ENCODE measurements around the gene EYS. TPM values are rescaled to one million over a fixed set of nuclear protein-coding genes. Genes with fewer than 3 reads are reported as not detected.

Gene EYS
- total RNA-seq, 2 donors from 2014 or later = not detected

DNA sequence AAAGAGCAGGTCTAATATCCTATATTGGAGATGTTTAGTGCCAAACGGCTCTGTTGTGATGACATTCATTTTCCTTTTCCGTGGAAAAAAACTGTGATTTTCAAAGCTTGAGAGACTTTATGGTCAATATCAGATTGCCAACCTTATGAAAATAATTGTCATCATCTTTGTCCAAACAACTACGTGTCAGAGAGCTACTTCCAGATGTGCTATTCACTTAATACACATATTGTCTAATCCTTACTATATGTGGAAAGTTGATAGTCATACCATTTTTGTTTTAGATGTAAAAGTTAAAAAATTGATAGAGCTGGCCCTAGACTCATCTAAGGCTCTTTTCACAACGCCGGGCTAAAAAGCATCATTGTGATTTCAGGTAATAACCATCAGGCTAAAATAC lies 1521.4 kb downstream of the EYS start:
- ATAC-seq (replicated peaks in 1 of 2) (no peak), DNase-seq (no peak)
- peaks cover 0 to 1% of the 10 kb centered on the region in 2 donors for H3K36me3 Mint-ChIP-seq (ENCODE audit: insufficient read depth in 2 of 2)
- no peak overlapping the region for H3K27ac Mint-ChIP-seq
- H3K4me3 Mint-ChIP-seq = no peak overlapping the region
- H3K27me3 Mint-ChIP-seq (ENCODE audit: low read depth) = no peaks in the 10 kb centered on the region
- no peaks in the 10 kb centered on the region for H3K4me1 Mint-ChIP-seq (ENCODE audit: low read depth)
- peaks cover 6 to 10% of the 10 kb centered on the region in 2 donors for H3K9me3 Mint-ChIP-seq

GRCh38 chr6:64175296-64175695 lies 1531.7 kb downstream of the EYS start:
- H3K27ac Mint-ChIP-seq = no peak overlapping the region
- peaks cover 0 to 11% of the 10 kb centered on the region in 2 donors for H3K9me3 Mint-ChIP-seq
- ATAC-seq (replicated peaks in 1 of 2) (no peak), DNase-seq (no peak)
- no peak overlapping the region for H3K4me3 Mint-ChIP-seq
- H3K27me3 Mint-ChIP-seq (ENCODE audit: low read depth) = no peaks in the 10 kb centered on the region
- peaks cover 0 to 1% of the 10 kb centered on the region in 2 donors for H3K36me3 Mint-ChIP-seq (ENCODE audit: insufficient read depth in 2 of 2)
- H3K4me1 Mint-ChIP-seq (ENCODE audit: low read depth) = no peaks in the 10 kb centered on the region

DNA sequence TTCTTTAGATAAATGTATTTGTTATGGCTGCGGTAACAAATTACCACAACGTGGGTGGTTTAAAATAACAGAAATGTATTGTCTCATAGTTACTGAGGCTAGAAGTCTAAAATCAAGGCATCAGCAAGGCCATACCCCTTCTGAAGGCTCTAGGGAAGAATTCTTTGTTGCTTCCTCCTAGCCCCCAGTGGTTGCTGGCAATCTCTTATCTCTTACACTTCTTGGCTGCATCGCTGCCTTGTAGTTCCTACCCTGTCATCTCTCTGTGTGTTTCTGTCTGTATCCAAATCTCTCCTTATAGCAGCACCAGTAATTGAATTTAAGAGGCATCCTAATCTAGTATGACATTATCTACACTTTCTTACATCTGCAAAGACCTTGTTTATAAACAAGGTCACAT lies 1536.7 kb downstream of the EYS start:
- no peak overlapping the region for H3K27ac Mint-ChIP-seq
- H3K4me1 Mint-ChIP-seq (ENCODE audit: low read depth) = no peaks in the 10 kb centered on the region
- H3K4me3 Mint-ChIP-seq = no peak overlapping the region
- peaks cover 0 to 9% of the 10 kb centered on the region in 2 donors for H3K9me3 Mint-ChIP-seq
- DNase-seq = no peak
- no peaks in the 10 kb centered on the region for H3K27me3 Mint-ChIP-seq (ENCODE audit: low read depth)
- no peaks in the 10 kb centered on the region for H3K36me3 Mint-ChIP-seq (ENCODE audit: insufficient read depth in 2 of 2)
- ATAC-seq (replicated peaks in 1 of 2) = no peak

- Mint-ChIP-seq H3K9me3 (peaks cover 0 to 2% of the 10 kb centered on the region in 2 donors), H3K4me1 (ENCODE audit: low read depth) (no peaks in the 10 kb centered on the region), H3K27me3 (ENCODE audit: low read depth) (no peaks in the 10 kb centered on the region), H3K27ac (no peak overlapping the region), H3K36me3 (ENCODE audit: insufficient read depth in 2 of 2) (no peaks in the 10 kb centered on the region), H3K4me3 (no peak overlapping the region)
- no peak for DNase-seq
- ATAC-seq (replicated peaks in 1 of 2) = no peak
Observed at GRCh38 chr6:64160486-64160885, 1546.5 kb downstream of the EYS start.

- Mint-ChIP-seq H3K4me1 (ENCODE audit: low read depth) (no peaks in the 10 kb centered on the region), H3K36me3 (ENCODE audit: insufficient read depth in 2 of 2) (no peaks in the 10 kb centered on the region), H3K27ac (no peak overlapping the region), H3K4me3 (no peak overlapping the region), H3K9me3 (peaks cover 0 to 4% of the 10 kb centered on the region in 2 donors), H3K27me3 (ENCODE audit: low read depth) (no peaks in the 10 kb centered on the region)
- no peak for DNase-seq
- no peak for ATAC-seq (replicated peaks in 1 of 2)
Observed at GRCh38 chr6:64155063-64155462, 1552.0 kb downstream of the EYS start.

- no peaks in the 10 kb centered on the region for H3K27me3 Mint-ChIP-seq (ENCODE audit: low read depth)
- no peak overlapping the region for H3K4me3 Mint-ChIP-seq
- DNase-seq = no peak
- no peak overlapping the region for H3K27ac Mint-ChIP-seq
- no peaks in the 10 kb centered on the region for H3K36me3 Mint-ChIP-seq (ENCODE audit: insufficient read depth in 2 of 2)
- no peak for ATAC-seq (replicated peaks in 1 of 2)
- peaks cover 3 to 10% of the 10 kb centered on the region in 2 donors for H3K9me3 Mint-ChIP-seq
- H3K4me1 Mint-ChIP-seq (ENCODE audit: low read depth) = no peaks in the 10 kb centered on the region
Observed at GRCh38 chr6:64146876-64147275, 1560.2 kb downstream of the EYS start.

- H3K27me3 Mint-ChIP-seq (ENCODE audit: low read depth) = no peaks in the 10 kb centered on the region
- H3K4me1 Mint-ChIP-seq (ENCODE audit: low read depth) = no peaks in the 10 kb centered on the region
- no peak overlapping the region for H3K4me3 Mint-ChIP-seq
- H3K27ac Mint-ChIP-seq = no peak overlapping the region
- no peak for DNase-seq
- no peaks in the 10 kb centered on the region for H3K36me3 Mint-ChIP-seq (ENCODE audit: insufficient read depth in 2 of 2)
- H3K9me3 Mint-ChIP-seq = peaks cover 3 to 10% of the 10 kb centered on the region in 2 donors
- ATAC-seq (replicated peaks in 1 of 2) = no peak
Observed at GRCh38 chr6:64146094-64146493, 1560.9 kb downstream of the EYS start.

GRCh38 chr6:64145658-64146057 lies 1561.4 kb downstream of the EYS start:
- H3K4me3 Mint-ChIP-seq = no peak overlapping the region
- no peaks in the 10 kb centered on the region for H3K4me1 Mint-ChIP-seq (ENCODE audit: low read depth)
- H3K36me3 Mint-ChIP-seq (ENCODE audit: insufficient read depth in 2 of 2) = no peaks in the 10 kb centered on the region
- no peaks in the 10 kb centered on the region for H3K27me3 Mint-ChIP-seq (ENCODE audit: low read depth)
- peaks cover 3 to 10% of the 10 kb centered on the region in 2 donors for H3K9me3 Mint-ChIP-seq
- no peak overlapping the region for H3K27ac Mint-ChIP-seq
- ATAC-seq (replicated peaks in 1 of 2) (no peak), DNase-seq (no peak)

GRCh38 chr6:64143101-64143500 lies 1563.9 kb downstream of the EYS start:
- DNase-seq (no peak), ATAC-seq (replicated peaks in 1 of 2) (no peak)
- peaks cover 9 to 10% of the 10 kb centered on the region in 2 donors for H3K9me3 Mint-ChIP-seq
- H3K4me1 Mint-ChIP-seq (ENCODE audit: low read depth) = no peaks in the 10 kb centered on the region
- H3K27ac Mint-ChIP-seq = no peak overlapping the region
- H3K4me3 Mint-ChIP-seq = no peak overlapping the region
- H3K27me3 Mint-ChIP-seq (ENCODE audit: low read depth) = no peaks in the 10 kb centered on the region
- H3K36me3 Mint-ChIP-seq (ENCODE audit: insufficient read depth in 2 of 2) = no peaks in the 10 kb centered on the region

- H3K27ac Mint-ChIP-seq = no peak overlapping the region
- H3K27me3 Mint-ChIP-seq (ENCODE audit: low read depth) = no peaks in the 10 kb centered on the region
- DNase-seq = no peak
- ATAC-seq (replicated peaks in 1 of 2) = no peak
- H3K9me3 Mint-ChIP-seq = peaks cover 9 to 13% of the 10 kb centered on the region in 2 donors
- no peaks in the 10 kb centered on the region for H3K4me1 Mint-ChIP-seq (ENCODE audit: low read depth)
- no peaks in the 10 kb centered on the region for H3K36me3 Mint-ChIP-seq (ENCODE audit: insufficient read depth in 2 of 2)
- H3K4me3 Mint-ChIP-seq = no peak overlapping the region
Observed at GRCh38 chr6:64141680-64142079, 1565.3 kb downstream of the EYS start.

GRCh38 chr6:64128301-64129024 lies 1578.6 kb downstream of the EYS start:
- no peak overlapping the region for H3K27ac Mint-ChIP-seq
- peaks cover 5 to 9% of the 10 kb centered on the region in 2 donors for H3K9me3 Mint-ChIP-seq
- ATAC-seq (replicated peaks in 1 of 2) (no peak), DNase-seq (no peak)
- H3K4me1 Mint-ChIP-seq (ENCODE audit: low read depth) = no peaks in the 10 kb centered on the region
- peaks cover 0 to 2% of the 10 kb centered on the region in 2 donors for H3K36me3 Mint-ChIP-seq (ENCODE audit: insufficient read depth in 2 of 2)
- no peaks in the 10 kb centered on the region for H3K27me3 Mint-ChIP-seq (ENCODE audit: low read depth)
- no peak overlapping the region for H3K4me3 Mint-ChIP-seq

DNA sequence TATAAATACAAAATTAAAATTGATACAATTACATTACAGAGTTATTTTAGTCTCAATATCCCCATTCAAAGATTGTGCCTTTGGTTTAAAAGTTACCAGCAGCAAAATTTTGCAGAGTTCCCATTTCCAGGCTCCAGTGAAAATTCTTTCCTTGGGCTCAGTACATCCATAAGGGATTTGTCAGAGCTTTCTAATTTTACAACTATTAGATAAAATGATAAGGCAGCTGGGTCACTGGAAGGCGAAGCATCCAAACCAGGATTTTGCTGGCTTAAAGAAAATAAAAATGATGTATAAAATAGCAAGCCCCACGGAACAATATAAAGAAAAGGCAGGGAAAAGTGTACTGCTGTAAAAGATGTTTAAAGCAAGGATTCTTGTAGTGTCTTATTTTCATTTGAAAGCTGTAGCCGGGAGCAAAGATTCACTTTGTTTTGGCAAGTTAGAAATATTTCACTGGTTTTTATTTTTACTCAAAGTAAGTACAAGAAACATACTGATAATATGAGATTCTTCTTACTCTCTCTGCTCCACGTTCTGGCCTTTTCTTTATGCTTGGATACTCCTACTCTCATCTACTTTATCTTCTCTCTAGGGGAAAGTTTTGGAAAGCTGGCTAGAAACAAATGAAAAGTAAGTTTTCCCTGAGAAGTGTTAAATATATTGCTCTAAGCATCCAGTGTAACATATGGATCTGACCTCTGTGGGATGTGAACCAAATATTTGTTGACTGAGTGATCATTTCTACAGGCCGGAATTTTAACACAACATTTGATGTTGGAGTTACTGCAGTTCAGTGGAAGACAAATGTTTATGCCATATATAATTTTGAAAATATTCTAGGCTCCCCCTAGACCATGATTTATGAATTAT lies 1583.0 kb downstream of the EYS start:
- H3K27me3 Mint-ChIP-seq (ENCODE audit: low read depth) = no peaks in the 10 kb centered on the region
- H3K4me1 Mint-ChIP-seq (ENCODE audit: low read depth) = no peaks in the 10 kb centered on the region
- no peak overlapping the region for H3K4me3 Mint-ChIP-seq
- peaks cover 4 to 5% of the 10 kb centered on the region in 2 donors for H3K9me3 Mint-ChIP-seq
- peaks cover 0 to 2% of the 10 kb centered on the region in 2 donors for H3K36me3 Mint-ChIP-seq (ENCODE audit: insufficient read depth in 2 of 2)
- H3K27ac Mint-ChIP-seq = no peak overlapping the region
- ATAC-seq (replicated peaks in 1 of 2) (no peak), DNase-seq (no peak)

- DNase-seq = no peak
- H3K27me3 Mint-ChIP-seq (ENCODE audit: low read depth) = no peaks in the 10 kb centered on the region
- H3K36me3 Mint-ChIP-seq (ENCODE audit: insufficient read depth in 2 of 2) = peaks cover 0 to 2% of the 10 kb centered on the region in 2 donors
- H3K4me1 Mint-ChIP-seq (ENCODE audit: low read depth) = no peaks in the 10 kb centered on the region
- no peak overlapping the region for H3K4me3 Mint-ChIP-seq
- H3K27ac Mint-ChIP-seq = no peak overlapping the region
- ATAC-seq (replicated peaks in 1 of 2) = no peak
- H3K9me3 Mint-ChIP-seq = peaks cover 4% of the 10 kb centered on the region in 2 donors
Observed at GRCh38 chr6:64122712-64123375, 1584.2 kb downstream of the EYS start.

All from activated T-cell treated with anti-CD3 and anti-CD28 coated beads, Interleukin-2, amount 50 U/mL, for 72 hours (primary cell).